GM18858 (cell line): ENCODE data around the gene AFMID.

Source experiments
- ATAC-seq: cut with Tn5 transposase; IDR thresholded peaks from one replicate; pipeline ENCODE4 v1.9.1; 2021; ENCODE audit not compliant: unreplicated experiment

AFMID gene

DNA sequence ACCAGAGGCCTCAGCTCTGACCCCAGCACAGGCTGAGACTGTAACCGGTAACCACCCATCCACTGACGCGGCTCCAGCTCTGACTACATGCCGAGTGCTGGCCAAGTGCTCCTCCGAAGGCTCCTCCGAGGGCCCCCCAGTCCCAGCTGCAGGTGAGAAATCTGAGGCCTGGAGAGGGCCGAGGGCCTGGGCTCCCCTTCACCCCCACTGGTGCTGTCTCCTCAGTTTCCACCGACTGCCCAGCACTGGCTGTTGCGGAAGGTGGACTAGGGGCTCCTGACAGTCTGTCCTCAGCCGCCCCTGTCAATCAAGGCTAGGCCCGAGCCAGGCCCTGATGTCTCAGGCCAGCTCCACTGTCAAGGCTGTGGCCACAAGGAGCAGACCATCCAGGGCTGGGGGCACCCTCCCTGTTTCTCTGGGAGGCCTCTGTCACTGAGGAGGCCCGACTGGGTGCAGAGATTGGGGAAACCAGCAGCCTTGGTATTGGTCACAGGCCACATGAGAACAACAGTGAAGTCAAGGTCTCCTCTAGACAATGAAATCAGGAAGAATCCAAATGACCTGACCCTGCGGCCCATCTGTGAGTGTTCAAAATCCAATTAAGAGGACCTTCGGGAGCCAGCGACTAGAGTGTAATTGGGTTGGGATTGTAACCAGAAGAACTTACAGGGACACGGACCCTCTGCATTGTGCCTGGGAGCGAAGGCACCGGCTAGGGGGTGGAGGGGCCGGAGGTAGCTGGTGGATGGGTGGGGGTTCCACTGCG, 49.4 kb downstream of the AFMID start:
- ATAC-seq: no peak

- ATAC-seq: no peak
Observed at GRCh38 chr17:78237401-78238012, 50.3 kb downstream of the AFMID start.

DNA sequence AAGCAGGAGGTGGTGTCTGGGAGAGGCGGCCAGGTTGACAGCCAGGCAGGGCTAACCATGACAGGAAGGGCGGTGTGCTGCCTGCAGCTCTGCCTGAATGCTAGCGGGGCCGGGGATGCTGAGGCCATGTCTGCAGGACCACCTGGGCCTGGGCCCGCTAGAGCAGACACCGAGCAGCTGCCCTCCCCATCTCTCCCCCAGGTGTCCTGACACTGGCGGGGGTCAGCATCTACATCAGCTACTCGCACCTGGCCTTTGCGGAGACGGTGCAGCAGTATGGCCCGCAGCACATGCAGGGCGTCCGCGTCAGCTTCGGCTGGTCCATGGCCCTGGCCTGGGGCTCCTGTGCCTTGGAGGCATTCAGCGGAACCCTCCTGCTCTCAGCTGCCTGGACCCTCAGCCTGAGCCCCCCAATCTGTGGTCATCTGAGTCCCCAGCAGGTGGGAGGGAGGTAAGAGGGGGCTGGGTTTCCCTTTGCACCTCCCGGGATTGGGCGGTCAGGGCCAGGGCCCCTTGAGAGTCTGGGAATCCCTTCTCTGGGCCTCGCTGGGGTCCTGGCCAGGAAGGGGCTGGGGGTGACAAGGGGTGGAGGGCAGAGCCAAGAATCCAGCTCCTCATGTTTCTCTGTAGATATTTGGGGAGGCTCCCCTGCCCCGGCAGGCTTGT, 51.8 kb downstream of the AFMID start:
- no peak for ATAC-seq

GRCh38 chr17:78239489-78239931, 52.3 kb downstream of the AFMID start:
- no peak for ATAC-seq

DNA sequence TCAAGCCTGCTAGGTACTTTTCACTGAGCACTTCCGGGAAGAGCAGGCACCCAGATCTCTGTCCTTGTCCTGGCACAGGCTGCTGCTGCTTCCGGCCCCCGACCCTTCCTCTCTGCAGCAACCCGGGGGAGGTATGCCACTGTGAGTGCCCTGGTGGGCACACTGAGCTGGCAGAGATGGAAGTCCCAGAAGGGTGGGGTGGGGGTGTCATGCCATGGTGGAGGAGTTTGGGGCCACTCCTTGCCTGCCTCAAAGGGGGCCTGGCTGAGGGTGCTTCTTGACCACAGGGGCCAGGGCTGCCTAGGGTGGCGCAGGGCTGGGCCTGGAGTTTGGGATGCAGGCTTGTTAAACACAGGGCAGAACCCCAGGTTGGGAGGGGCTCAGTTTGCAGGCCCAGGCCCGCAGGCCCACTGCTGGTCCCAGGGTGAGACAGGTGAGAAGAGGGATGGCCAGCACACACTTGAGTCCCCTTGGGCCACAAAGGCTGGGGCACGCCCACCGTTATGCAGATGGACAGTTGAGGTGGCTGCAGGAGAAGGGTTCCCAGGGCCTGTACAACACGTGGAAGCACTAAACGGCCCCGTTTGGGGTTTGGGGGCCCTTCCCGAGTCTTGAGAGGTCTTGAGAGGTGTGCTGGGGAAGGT, 53.0 kb downstream of the AFMID start:
- ATAC-seq: no peak

GRCh38 chr17:78240839-78241238, 53.7 kb downstream of the AFMID start:
- no peak for ATAC-seq

- ATAC-seq: no peak
Observed at GRCh38 chr17:78241277-78242023, 54.3 kb downstream of the AFMID start.

DNA sequence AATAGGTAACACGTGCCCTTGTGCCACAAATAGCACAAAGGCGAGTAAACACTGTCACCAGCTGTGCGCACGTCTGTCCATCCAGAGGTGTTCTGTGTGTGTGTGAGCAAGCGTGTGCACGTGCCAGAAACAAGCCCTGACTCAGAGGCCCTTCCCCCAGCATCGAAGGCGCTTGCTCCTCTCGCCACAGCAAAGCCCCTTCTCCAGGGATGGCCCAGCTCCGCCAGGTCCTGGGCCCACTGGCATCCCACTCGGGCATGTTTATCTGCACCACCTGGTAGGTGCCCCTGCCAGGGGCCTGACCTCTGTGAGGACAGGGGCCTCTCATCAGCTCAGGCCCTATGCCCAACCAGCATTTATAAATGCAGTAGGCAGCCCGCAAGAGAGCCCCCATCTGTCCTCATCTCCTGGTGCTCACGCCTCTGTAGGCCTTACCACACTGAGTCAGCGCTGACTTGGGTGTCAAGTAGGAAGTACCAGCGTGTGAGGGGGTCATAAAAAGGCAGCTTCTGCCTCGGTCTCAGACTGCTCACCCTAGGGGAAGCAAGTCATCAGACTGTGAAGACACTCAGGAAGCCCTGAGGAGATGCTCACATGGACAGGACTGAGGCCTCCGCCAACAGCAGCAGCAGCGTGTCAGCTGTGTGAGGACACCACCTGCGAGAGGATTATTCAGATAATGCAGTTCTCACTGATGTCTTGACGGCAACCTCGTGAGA, 55.0 kb downstream of the AFMID start:
- ATAC-seq: no peak

DNA sequence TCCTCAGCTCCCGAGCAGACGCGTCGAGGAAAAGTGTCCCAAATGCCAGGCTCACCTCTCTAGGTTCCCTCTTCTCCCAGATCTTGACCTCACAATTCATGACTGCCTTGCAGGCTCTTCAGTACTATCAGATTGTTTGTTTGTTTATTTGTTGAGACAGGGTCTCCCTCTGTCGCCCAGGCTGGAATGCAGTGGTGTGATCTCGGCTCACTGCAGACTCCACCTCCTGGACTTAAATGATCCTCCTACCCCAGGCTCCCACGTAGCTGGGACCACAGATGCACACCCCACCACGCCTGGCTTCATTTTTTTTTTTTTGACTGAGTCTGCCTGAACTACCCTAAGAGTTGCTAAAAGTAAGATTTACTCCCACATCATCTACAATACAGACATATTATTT, 60.1 kb downstream of the AFMID start:
- ATAC-seq: no peak

DNA sequence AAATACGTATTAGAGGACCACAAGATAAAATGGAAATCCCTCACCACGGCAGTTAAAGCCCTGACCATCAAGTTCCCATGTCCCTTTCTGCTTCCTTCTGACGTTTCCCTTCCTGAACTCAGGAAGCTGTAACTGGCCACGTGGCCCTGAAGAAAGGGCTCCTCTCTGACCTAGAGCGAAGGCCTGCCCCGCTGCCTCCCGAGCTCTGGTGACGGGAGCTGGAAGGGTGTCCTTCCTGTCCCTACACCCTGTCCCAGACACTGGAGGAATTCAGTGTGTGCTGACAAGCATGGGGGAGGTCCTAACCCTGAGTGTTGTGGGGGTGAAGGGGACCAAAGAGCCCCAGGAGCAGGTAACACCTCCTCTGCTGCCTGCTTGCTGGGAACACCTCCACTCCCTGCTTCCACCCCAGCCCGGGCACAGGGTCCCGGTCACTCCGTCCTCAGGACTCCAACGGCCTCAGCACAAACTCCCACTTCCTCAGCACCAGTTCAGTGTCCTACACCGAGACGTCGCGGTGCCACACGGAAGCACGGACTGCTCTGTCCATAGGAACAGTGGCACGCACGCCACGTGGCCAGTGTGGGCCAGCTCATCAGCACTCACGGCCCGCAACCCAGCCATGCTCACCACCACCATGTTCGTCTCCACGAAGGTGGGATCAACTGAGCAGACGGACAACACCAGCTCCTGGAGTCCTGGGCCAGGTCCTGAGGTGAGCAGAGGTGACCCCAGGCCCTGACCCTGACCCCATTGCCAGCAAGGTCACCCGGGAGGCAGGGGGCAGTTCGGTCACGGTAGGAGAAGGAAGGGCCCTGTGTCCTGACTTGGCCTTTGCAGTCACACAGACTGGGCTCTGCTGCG, 61.1 kb downstream of the AFMID start:
- ATAC-seq: no peak

DNA sequence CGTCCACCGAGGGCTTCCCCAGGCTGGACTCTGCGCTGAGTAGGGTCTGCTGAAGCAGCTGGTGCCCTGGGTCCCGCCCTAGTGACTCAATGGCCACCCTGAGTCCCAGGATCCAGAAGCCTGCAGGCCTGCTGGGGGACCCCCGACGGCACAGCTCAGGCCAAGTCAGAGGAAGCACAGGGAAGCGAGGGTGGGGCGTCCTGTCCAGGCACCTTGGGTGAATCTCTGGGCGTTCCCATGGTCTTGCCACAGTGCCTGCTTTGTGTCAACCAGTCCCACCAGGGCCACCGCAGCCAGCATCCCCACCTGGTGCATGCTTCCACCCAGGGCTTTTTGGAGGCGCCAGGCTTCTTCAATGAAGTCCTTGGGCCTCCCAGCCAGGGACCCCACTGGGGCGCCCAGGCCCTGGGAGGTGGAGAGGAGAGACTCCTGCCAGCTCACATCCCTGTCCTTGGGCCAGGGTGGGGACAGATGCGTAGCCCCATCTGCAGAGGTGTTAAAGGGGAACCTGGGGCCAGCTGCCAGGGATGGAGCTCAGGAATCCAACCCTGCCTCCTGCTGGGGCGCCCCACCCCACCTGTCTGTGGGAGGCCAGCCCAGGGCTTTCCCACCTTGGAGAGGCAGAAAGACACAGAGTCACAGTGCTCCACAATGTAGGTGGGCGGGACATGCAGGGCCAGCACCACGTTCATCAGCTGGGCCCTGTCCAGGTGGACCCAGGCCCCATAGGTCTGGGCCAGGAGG, 62.1 kb downstream of the AFMID start:
- ATAC-seq: no peak

DNA sequence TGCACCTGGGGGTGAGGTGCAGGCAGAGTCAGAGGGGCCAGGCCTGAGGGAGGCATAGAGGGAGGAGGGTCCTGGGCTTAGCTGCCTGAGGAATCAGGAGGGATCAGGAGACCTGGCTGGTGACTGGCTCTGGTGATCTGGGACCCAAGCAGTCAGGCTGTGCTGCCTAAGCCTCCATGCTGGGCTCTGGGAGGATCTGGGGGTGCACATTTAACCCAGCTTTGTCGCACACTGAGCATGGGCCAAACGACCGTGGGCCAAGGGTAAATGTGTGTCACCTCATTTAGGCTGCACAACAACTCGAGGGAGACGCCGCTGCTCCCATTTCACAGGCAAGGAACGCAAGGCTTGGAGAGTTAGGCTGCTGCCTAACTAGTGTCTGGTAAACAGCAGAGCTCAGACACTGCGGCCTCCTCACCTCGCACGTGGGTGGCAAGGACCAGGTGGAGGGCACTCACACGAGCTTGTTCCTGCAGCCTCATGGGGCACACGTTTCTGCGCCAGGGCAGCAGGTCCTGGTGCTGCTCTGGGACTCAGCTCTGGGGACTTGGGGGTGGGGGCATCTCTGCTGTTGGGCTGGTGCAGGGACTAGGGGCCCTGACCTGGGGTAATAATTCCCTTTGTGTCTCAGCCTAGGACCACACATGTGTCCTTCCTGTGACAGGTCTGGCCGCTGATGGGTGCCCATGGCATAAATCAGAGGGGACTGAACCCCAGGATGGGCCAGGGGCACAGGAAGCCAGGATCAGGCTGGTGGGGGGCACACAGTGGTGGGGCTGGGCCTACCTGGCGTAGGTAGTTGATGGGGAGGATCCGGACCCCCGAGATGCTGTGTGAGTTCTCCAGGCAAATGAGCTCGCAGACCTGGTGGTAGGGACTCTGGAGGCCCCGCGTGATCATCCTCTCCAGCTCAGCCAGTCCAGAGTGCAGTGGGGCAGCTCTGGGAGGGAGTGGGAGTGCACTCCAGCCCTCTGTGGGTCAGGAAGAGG, 63.0 kb downstream of the AFMID start:
- ATAC-seq: no peak

GRCh38 chr17:78250891-78251772, 64.0 kb downstream of the AFMID start:
- peak; percentile 52 for ATAC-seq

DNA sequence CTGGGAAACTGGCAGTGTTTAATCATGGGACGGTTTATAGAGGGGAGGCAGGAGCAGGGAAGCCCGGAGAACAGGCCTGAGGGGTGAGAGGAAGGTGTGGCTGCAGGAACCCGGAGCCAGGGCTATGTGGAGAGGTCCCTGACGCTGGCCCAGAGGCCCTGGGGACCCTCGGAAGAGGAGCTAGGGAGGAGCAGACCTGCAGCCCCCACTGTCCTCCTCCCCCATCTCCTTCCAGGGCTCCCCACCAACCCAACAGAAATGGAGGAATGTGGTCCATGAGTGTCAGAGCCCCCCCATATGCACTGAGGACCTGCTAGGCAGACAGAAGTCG, 64.6 kb downstream of the AFMID start:
- no peak for ATAC-seq

GRCh38 chr17:78252111-78252634, 65.0 kb downstream of the AFMID start:
- ATAC-seq: no peak
